ENCODE data around the gene ZBTB9. TPM values are rescaled to one million over a fixed set of nuclear protein-coding genes. Genes with fewer than 3 reads are reported as not detected.

Gene ZBTB9
- total RNA-seq, 1 experiment from 2014 or later = 16.9 TPM

- Histone ChIP-seq H3K4me3 (ENCODE audit: low read depth, low read length, poor library complexity, severe bottlenecking) (no peak overlapping the region), H3K36me3 (ENCODE audit: insufficient read depth, low read length, poor library complexity, severe bottlenecking) (no peaks in the 10 kb centered on the region), H3K9me3 (ENCODE audit: low read depth, low read length, poor library complexity, severe bottlenecking) (no peaks in the 10 kb centered on the region), H3K27ac (ENCODE audit: low read depth, low read length, poor library complexity, severe bottlenecking) (no peak overlapping the region), H3K27me3 (replicated peaks; ENCODE audit: insufficient read depth, low read depth, low read length, poor library complexity) (no peaks in the 10 kb centered on the region), H3K4me1 (ENCODE audit: insufficient read depth, low read length, poor library complexity, severe bottlenecking) (no peaks in the 10 kb centered on the region)
- ChIA-PET POLR2A (ENCODE audit: low non-redundant PET) (no interaction called here), CTCF (no interaction called here)
- intact Hi-C loops (cut with micrococcal nuclease; ENCODE audit: unreplicated experiment) = no loop called here
- no TSS peak for BruUV-seq (replicated peaks)
- TF ChIP-seq EZH2 (IDR thresholded peaks at IDR 0.05; ENCODE audit: borderline replicate concordance, low read depth, low read length, poor library complexity, severe bottlenecking) (no peak), CTCF (conservative IDR thresholded peaks at IDR 0.05; ENCODE audit: low read depth, low read length) (no peak)
- no peak for DNase-seq (ENCODE audit: low spot score)
These were observed 34.0 kb downstream of the ZBTB9 start for GRCh38 chr6:33488339-33488738.

GRCh38 chr6:33490198-33490597 is 35.8 kb downstream of the ZBTB9 start:
- Histone ChIP-seq H3K4me1 (ENCODE audit: insufficient read depth, low read length, poor library complexity, severe bottlenecking) (no peaks in the 10 kb centered on the region), H3K27ac (ENCODE audit: low read depth, low read length, poor library complexity, severe bottlenecking) (no peak overlapping the region), H3K9me3 (ENCODE audit: low read depth, low read length, poor library complexity, severe bottlenecking) (no peaks in the 10 kb centered on the region), H3K4me3 (ENCODE audit: low read depth, low read length, poor library complexity, severe bottlenecking) (no peak overlapping the region), H3K36me3 (ENCODE audit: insufficient read depth, low read length, poor library complexity, severe bottlenecking) (no peaks in the 10 kb centered on the region), H3K27me3 (replicated peaks; ENCODE audit: insufficient read depth, low read depth, low read length, poor library complexity) (no peaks in the 10 kb centered on the region)
- CTCF ChIA-PET = no interaction called here
- no TSS peak for BruUV-seq (replicated peaks)
- no peak for TF ChIP-seq EZH2 (IDR thresholded peaks at IDR 0.05; ENCODE audit: borderline replicate concordance, low read depth, low read length, poor library complexity, severe bottlenecking)
- DNase-seq (ENCODE audit: low spot score) = no peak
- intact Hi-C loops (cut with micrococcal nuclease; ENCODE audit: unreplicated experiment) = no loop called here
- POLR2A ChIA-PET (ENCODE audit: low non-redundant PET) = no interaction called here

- H3K27ac ChIP-seq (ENCODE audit: low read depth, low read length, poor library complexity, severe bottlenecking) = no peak overlapping the region
- no peak overlapping the region for H3K4me3 ChIP-seq (ENCODE audit: low read depth, low read length, poor library complexity, severe bottlenecking)
- no peak for DNase-seq (ENCODE audit: low spot score)
- BruUV-seq (replicated peaks) = no TSS peak
- H3K4me1 ChIP-seq (ENCODE audit: insufficient read depth, low read length, poor library complexity, severe bottlenecking) = no peaks in the 10 kb centered on the region
- no peaks in the 10 kb centered on the region for H3K27me3 ChIP-seq (replicated peaks; ENCODE audit: insufficient read depth, low read depth, low read length, poor library complexity)
- intact Hi-C loops (cut with micrococcal nuclease; ENCODE audit: unreplicated experiment) = no loop called here
- POLR2A ChIA-PET (ENCODE audit: low non-redundant PET) = no interaction called here
- no peaks in the 10 kb centered on the region for H3K9me3 ChIP-seq (ENCODE audit: low read depth, low read length, poor library complexity, severe bottlenecking)
- no peak for TF ChIP-seq EZH2 (IDR thresholded peaks at IDR 0.05; ENCODE audit: borderline replicate concordance, low read depth, low read length, poor library complexity, severe bottlenecking)
- TF ChIP-seq CTCF (conservative IDR thresholded peaks at IDR 0.05; ENCODE audit: low read depth, low read length) = no peak
- CTCF ChIA-PET = no interaction called here
- no peaks in the 10 kb centered on the region for H3K36me3 ChIP-seq (ENCODE audit: insufficient read depth, low read length, poor library complexity, severe bottlenecking)
These were observed 36.2 kb downstream of the ZBTB9 start for GRCh38 chr6:33490621-33491020.

GRCh38 chr6:33492093-33492492 is 37.7 kb downstream of the ZBTB9 start:
- POLR2A ChIA-PET (ENCODE audit: low non-redundant PET) = no interaction called here
- BruUV-seq (replicated peaks) = no TSS peak

More at GRCh38 chr6:33492093-33492492, 37.7 kb downstream of the ZBTB9 start:
- intact Hi-C loops (cut with micrococcal nuclease; ENCODE audit: unreplicated experiment) = no loop called here
- Histone ChIP-seq H3K9me3 (ENCODE audit: low read depth, low read length, poor library complexity, severe bottlenecking) (no peaks in the 10 kb centered on the region), H3K27ac (ENCODE audit: low read depth, low read length, poor library complexity, severe bottlenecking) (no peak overlapping the region), H3K4me1 (ENCODE audit: insufficient read depth, low read length, poor library complexity, severe bottlenecking) (no peaks in the 10 kb centered on the region), H3K4me3 (ENCODE audit: low read depth, low read length, poor library complexity, severe bottlenecking) (no peak overlapping the region), H3K27me3 (replicated peaks; ENCODE audit: insufficient read depth, low read depth, low read length, poor library complexity) (no peaks in the 10 kb centered on the region), H3K36me3 (ENCODE audit: insufficient read depth, low read length, poor library complexity, severe bottlenecking) (no peaks in the 10 kb centered on the region)
- CTCF ChIA-PET = no interaction called here
- TF ChIP-seq CTCF (conservative IDR thresholded peaks at IDR 0.05; ENCODE audit: low read depth, low read length) (no peak), EZH2 (IDR thresholded peaks at IDR 0.05; ENCODE audit: borderline replicate concordance, low read depth, low read length, poor library complexity, severe bottlenecking) (no peak)
- DNase-seq (ENCODE audit: low spot score) = no peak
